NCI-H2107 treated with DMSO at 0.1 percent for 48 hours (cell line): ENCODE results near the gene MSI2.

ENCODE experiments used
- DNase-seq: peaks from one replicate; lab custom pipeline; 2025; ENCODE audit not compliant: unreplicated experiment; lab: John Stamatoyannopoulos, UW

The MSI2 gene

DNA sequence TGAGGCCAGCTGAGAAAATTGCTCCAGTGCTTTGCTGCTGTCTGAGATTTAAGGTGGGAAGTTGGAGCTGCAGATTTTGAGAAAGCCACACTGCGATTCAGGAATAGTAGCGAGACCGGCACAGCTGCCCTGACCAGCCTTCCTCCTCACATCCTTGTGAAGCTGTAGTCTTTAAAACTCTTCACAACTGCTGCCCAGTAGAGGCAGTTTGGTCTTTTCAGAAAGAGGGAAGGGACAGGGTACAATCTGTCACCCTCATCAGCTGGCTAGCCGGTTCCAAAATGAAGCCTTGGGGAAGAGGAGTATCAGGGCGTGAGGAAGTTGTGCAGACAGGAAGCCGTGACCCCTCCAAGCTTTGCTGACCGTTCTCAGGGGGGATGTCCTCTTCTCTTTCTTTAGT, 195.3 kb downstream of the MSI2 start:
- DNase-seq: no peak

DNA sequence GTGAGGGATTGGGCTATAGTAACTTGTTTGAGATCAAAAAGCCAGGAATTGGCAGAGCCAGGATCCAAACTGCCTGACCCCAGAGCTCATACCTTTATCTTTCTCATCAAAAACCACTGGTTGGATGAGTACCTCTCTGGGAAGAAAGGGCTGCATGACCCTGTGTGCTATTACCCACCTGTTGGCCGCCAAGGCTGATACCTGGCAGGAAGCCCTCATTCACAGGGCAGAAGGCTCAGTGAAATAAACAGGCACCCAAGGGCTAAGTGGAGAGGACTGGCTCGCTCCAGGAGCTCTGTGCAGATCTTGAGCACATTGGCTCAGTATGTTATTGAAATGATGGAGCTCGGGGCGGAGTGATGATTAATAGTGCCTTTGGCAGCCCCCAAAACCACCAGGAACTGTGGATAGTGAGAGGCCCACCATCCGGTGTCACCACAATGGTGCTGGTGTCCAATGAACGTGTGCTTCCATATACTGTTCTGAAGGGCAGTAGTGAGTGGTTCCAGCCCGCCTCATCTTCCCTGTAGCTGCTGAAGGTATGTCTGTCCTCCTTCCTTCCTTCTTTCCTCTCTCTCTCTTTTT, 197.6 kb downstream of the MSI2 start:
- DNase-seq: no peak

DNA sequence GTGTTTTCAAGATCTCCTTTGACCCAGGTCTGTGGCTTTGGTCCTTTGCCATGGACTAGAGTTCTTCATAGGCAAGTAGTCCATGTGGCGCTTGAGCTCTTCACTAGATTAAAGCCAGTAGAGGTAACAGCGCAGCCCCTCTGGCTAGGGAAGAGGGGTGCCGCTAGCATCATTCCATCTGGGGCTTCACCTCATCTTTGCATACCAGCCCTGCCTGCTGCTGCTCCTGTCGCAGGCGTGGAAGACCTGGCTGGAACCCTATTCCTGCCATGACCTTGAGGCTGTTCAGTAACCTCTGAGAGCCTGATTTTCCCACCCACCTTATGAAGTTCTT, 198.4 kb downstream of the MSI2 start:
- DNase-seq: no peak

DNA sequence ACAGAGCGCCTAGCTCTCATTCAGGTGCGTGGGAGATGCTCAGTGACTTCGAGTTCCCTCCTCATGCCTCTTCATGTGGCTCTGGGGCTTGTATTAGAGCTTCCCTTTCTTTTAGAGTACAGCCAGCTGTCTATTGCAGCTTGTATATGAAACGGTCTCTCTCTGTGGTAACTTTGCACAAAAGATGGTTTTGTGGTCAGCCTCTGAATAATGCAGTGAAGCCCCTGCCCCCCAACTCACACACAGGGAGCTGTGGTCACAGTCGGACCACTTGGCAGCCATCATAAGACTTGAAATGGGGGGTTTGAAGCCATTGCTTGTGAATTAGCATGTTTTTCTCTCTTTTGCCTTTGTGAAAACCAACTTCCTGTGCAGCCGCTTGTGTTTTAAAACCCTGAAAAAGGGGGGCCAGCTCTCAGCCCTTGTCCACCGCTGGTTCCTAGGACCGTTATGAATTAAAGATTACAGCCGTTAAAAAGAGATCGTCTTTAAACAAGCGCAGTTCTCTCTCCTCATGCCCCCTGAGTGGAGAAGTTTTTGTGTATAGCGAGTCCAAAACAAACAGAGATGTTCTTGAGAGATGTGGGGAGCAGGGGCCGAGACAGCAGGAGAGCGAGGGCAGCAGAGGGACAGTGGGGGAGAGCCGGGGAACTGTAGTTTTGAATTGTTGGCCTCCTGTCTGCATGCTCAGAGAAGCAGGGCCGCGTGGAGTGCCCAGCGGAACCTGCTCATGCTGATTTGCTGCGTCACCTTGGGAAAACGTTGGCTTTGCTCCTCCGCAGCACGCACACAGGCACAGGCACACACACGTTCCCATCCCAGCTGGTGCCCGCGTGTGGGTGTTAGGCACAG, 199.0 kb downstream of the MSI2 start:
- peak; percentile 84 for DNase-seq

DNA sequence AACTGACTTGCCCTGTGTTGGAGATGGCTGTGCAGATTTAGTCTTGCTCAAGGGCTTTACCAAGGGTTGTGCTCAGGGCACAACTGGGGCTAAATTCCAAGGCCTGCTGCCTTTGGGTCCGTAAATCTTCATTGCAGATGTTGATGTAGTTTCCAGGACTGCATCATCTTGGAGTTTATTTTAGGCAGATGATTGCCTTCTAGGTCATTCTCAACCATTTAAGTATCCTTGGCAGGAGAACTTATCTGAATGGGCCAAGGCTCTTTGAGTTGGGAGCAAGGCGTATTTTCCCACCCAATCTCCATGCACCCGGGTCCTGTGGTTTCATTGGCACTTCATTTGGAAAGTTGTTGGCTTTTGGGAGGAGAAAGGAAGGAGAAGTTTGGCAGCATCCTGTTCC, 200.3 kb downstream of the MSI2 start:
- DNase-seq: no peak

DNA sequence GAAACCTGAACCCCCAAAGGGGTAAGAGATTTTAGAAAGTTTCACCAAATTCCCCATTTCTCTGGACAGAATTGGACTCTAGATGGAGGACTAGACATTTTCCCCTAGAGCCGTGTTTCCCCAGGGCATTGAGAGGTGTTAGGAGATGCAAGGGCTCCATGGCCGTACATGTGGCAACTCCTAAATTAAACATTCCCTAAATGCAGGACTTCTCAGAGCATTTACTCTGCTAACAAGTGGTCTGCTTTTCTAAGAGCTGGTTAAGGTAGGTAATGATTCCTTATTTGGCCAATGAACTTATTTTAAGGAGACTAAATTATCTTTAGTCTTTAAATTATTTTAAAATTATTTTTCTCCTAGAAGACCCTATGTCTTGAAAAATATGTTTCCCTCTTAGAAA, 200.9 kb downstream of the MSI2 start:
- no peak for DNase-seq

DNA sequence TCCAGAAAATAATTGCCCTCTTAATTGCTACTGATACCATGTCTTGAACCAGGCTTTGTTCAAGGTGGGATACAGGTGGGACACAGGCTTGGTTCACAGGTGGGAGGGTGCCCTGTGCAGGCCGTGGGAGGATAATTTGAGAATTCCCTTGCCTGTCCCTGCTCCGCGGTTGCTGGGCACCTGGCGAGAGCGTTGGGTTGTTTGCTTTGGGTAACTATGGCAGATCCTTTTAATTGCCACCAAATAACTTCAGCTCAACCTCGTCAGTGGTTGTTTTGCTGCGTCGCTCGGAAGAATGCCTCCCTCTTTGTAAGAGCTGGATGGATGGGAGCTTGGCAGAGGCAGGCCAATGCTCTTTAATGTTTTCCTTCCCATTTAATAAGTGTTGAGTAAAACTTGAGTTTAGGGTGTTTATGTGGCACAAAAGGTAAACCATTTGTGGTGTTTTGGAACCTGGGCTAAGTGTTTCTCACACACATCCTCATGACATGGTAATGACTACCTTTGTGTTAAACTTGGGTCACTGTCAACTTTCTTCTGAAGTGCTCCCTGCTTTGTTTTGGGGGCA, 202.5 kb downstream of the MSI2 start:
- peak; percentile 65 for DNase-seq

DNA sequence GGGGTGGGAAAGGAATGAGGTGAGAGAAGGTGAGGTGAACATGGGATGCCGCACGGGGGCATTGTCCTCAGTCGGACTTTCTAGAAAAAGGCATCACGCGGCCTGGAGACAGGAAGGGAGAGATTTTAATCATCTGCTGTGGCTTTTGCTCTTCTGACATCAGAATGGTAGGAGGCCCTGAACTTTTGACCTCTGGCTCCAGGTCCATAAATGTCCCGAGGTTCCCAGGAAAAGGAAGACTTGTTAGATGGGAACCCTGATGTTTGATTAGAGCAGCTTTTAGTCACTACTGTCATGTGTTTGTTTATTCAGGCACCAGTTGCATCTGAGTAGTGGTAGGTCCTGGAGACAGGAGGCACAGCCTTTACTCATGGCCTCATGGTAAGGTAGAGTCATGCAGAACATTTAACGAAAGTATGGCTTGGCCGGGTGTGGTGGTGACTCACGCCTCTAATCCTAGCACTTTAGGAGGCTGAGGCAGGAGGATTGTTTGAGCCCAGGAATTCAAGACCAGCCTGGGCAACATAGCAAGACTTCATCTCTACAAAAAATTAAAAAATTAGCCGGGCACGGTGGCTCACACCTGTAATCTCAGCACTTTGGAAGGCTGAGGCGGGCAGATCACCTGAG, 203.1 kb downstream of the MSI2 start:
- DNase-seq: no peak

DNA sequence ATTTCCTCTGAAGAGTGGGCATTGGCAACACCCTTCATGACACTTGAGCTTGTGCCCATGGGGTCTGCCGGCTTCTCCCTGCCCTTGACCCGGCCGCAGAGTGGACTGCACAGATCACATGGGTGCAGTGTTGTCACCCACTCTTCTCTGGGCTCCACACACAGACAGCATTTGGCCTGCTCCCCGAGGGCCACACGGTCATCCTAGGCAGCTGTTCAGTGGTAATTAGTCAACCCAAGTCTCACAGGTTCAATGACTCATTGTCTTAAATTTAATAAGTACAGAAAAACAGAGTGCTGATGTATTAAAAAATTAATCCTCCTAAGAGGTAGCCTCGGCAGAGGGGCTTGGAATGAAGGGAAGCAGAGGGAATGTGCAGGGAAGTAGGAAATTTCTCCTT, 204.8 kb downstream of the MSI2 start:
- DNase-seq: no peak

DNA sequence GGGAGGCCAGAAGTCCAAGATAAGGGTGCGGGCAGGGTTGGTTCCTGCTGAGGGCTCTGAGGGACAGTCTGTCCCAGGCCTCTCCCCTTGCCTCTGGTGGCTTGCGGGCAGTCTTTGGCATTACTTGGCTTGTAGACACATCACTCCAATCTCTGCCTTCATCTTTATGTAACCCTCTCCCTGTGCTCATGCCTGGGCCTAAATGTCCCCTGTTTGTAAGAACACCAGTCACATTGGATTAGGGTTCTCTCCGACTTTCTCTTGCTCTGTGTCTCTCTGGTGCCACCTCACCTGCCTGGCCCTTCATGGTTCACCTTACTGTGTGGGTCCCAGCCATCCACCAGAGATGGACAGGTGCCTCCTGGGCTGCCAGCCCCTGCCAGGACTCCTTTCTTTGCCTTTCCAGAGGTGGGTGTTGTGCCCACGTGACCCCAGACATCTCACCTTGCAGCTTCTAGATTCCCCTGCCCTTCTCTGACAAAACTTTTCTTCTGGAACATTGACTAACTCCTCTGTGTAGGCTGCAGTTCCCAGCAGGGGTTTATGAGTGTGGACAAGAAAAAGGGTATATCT, 205.8 kb downstream of the MSI2 start:
- DNase-seq: no peak

DNA sequence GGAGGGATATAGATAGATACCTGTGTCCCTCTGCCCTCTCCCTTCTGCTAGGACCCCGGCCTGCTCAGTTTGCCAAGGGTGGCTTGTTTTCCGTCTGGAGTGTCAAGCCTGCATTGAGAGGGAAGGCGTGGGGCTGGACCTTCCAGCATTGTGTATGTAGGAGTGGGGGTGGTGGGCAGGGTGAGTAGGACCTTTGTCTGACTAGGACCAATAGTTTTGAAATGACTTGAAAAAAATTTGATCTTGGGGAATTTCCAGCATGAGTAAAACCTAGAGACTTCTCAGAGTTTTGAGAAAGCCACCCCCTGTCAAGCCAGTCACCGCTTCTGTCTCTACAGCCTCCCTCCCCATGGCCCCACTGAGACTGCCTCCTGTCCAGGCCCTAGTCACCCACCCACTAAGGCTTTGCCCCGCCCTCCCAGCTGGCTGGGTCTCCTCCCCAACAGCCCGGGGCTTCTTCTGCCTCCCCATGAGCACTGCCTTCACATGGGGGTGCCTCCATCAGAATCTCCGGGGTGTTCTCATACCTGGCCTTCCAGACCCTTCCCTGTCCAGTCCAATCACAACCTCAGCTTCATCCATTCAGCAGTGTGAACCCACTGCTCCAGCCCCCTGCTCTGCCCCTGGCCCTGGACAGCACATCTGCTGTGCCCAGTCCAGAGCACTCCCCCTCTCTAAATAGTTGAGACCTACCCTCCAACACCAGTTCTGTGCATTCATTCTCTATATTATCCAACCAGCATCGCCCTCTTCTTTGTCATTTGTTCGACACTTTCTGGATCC, 207.0 kb downstream of the MSI2 start:
- no peak for DNase-seq

DNA sequence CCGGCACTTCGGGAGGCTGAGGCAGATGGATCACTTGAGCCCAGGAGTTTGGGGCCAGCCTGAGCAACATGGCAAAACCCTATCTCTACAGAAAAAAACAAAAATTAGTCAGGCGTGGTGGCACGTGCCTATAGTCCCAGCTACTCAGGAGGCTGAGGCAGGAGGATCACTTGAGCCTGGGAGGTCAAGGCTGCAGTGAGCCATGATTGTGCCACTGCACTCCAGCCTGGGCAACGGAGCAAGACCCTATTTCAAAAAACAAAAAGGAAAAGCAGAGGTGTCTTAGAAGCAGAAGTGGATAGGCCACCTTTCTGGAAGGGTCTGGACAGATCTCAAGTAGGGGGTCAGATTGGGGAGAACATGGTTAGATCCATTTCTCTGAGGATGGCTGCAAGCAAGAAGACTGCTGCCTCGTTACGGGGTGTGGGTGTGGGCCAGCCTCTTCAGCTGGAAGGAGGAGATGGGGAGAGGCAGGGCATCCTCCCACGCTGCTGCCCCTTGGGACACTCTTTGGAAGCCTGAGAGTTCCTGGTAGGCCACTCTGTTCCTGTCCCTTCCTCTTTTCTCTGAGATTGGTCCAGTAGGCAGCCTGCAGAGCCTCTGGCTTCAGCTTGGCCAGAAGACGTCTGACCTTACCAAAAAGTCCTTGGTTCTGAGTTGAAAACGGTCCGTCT, 208.0 kb downstream of the MSI2 start:
- no peak for DNase-seq

DNA sequence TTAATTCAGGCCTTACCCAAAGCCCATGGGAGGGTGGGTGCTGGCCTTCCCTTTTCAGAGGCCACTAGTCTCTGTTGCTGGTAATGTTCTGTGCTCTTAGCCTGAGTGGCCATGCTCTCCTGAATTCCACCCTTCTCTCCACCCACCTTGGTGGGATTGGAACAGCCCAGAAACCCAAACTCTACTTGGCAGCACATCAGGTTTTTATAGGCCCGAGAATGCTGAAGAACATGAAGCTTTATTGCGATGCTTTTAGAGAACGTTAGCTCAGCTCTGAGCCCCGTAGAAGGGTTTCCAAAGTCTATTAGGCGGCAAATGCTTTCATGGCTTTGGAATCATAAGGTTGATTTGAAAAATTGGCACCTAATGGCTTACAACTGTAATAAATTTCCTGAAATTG, 209.3 kb downstream of the MSI2 start:
- DNase-seq: peak; percentile 43

DNA sequence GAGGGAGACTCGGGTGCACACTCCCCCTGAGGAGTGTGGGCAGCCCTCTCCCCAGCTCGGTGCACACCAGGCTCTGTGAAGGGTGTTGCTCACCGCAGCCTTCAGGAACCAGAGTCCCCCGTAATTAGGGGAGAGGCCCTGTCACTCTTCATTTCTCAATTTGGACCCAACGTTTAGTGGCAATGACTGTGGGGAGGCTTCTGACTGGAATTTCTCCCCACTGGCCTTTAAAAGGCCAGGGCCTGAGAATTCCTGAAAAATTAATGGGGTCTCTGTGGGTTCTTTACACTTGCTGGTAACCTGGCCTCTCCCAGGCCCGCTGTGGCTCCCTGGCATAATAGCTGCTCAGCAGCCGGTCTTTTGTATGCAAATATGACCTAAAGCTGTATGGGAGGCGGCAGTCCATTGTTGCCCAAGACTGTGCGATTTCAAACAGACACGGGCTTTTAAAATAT, 209.7 kb downstream of the MSI2 start:
- peak; percentile 54 for DNase-seq

DNA sequence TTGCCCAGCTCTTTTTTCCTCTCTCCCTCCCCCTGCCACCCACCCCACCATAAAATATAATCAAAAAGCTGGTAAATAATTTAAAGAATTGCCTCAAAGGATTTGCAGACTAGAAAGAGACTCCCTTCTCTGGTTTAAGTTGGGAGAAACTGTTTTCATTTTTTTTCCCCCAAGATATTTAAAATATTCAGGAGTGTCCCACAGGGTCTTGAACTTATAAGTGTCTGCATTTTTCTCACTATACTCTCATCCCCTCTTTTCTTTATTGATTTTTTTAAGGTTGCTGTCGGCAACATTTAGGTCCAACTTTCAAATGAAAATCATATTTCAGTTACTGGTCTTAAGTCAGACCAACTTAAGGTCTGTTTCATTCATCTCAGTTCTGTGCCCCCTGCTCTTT, 210.2 kb downstream of the MSI2 start:
- no peak for DNase-seq

DNA sequence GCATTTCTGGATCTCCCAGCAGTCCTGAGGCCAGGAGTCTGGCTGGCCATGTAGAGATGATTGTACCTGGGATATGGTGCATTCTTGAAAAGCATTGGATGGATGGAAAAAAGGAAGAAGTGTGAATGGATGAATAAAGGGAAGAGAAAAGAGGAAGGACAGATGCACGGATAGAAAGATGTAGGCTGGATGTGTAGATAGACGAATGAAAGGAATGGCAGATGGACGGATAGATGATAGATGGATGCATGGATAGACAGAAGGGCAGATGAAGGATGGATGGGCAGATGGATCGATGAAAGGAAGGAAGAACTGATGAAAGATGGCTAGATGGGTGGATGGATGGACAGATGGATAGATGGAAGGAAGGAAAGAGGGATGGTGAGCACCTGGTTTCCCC, 210.9 kb downstream of the MSI2 start:
- no peak for DNase-seq

DNA sequence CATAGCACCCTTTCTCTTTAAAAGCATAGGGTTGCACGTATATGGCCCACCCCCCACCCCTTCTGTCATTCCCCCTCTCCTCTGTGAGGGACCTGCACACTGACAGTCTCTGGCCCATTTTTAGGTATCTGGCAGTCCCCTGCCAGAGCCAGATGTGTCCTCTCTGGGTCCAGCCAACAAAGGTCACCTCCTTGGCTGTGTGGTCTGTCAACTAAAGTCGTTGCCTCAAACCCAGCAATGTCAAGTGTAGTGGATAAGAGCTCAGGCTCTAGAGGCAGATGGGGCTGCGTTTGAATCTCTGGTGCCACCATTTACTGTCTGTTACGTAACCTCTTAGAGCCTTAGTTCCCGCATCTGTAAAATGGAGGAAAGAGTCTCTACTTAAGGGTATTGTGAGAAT, 211.5 kb downstream of the MSI2 start:
- DNase-seq: no peak

DNA sequence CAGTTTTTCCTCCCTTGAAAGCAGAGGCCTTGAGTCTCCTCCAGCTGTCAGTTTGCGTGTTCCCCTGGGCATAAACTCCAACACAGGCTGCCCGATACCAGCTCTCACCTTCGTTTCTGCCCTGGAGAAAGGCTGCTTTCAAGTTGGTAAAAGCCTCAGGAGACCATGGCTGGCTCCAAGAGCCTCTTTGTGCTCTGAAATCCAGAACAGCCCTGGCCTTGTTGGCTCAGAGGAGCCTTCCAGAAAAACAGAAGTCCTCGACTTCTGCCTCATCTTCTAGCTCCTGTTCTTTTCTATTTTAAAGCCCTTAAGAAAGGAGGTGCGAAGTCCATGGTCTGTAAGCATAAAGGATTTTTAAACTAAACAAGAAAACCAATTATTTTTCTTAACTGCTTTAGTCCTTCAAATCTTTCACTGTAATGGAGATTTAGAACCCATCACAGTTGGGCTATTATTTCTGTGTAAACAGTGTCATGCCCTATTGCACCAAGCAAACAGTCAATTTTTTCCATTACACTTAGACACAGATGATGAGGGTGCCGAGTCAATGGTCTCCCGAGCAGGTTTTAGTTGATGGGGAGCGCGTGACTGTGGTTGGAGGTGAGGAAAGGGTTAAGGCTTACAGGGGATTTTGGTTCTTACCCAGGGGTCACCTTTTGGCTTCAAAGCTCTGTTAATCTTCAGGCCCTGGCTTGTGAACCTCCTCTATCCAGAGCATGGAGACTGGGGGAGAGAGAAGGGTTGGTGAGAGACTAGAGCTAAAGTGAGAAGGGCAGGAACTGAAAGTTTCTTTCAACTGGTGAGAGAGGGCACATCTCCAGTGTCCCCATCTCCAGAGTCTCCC, 212.8 kb downstream of the MSI2 start:
- no peak for DNase-seq

DNA sequence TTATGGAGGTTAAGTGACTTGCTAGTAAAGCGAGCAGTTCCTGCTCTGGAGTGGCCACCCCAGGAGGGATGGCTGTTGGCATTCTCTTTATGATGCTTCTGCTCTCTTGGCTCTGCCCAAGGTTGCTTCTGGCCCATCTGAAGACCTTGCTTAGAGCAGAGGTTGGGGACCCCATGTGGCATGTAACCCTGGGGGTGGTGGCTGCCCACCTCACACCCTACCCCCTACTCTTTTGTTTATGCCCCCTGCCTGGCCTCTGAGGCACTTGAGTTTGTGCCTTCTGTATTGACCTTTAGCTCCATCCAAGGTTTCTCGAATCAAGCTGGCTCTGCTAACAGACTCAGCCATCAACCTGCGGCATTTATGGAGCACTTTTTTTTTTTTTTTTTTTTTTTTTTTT, 214.6 kb downstream of the MSI2 start:
- no peak for DNase-seq
